PC-9 (cell line): ENCODE measurements around the gene HSD17B10. TPM values are rescaled to one million over a fixed set of nuclear protein-coding genes. Genes with fewer than 3 reads are reported as not detected.

Experiments
- Bru-seq: library from RNA; stranded (reverse); fragments of 400-500 nt; gene quantifications from one replicate; lab custom pipeline; 2021; lab: Mats Ljungman, UMichigan
- BruChase-seq, 2 experiments: library from RNA; stranded (reverse); fragments of 400-500 nt; gene quantifications; one replicate each; lab custom pipeline; 2021; lab: Mats Ljungman, UMichigan
- BruUV-seq: library from RNA; stranded (reverse); fragments of 400-500 nt; replicated peaks from 2 replicates; lab custom pipeline; 2021; lab: Mats Ljungman, UMichigan
- CTCF ChIA-PET: fragments of 300-600 bp; sonication (Branson Sonifier 250); formaldehyde crosslinking; loops from one replicate; lab custom pipeline; 2022; ENCODE audit warnings: antibody characterized with exemption; lab: Charles Lee
- POLR2A ChIA-PET: fragments of 300-600 bp; sonication (Branson Sonifier 250); formaldehyde crosslinking; loops from one replicate; lab custom pipeline; 2022; ENCODE audit warnings: antibody characterized with exemption; ENCODE audit not compliant: unreplicated experiment; lab: Charles Lee
- DNase-seq, 2 experiments: peaks; one replicate each; pipeline versions ENCODE4 v3.0.0 to v3.0.0-alpha.2; 2015 to 2022; ENCODE audit warnings: mixed read lengths in 1 of 2
- H2AFZ ChIP-seq: fragments of 200-600 bp; sonication (generic); 2 replicates; pipeline ENCODE4 v1.8.1; 2017; ENCODE audit warnings: antibody characterized with exemption
- H3F3A ChIP-seq: fragments of 200-600 bp; sonication (generic); 2 replicates; pipeline ENCODE4 v1.8.1; 2017; ENCODE audit warnings: antibody characterized with exemption, mild to moderate bottlenecking, low read depth; ENCODE audit not compliant: insufficient read depth
- H3K27ac ChIP-seq: fragments of 200-600 bp; sonication (generic); 2 replicates; pipeline ENCODE4 v1.6.1; 2016; ENCODE audit warnings: mixed run types
- H3K27me3 ChIP-seq: fragments of 200-600 bp; sonication (generic); 2 replicates; pipeline ENCODE4 v1.6.1; 2016; ENCODE audit warnings: low read depth, mixed run types; ENCODE audit not compliant: insufficient read depth
- H3K36me3 ChIP-seq: fragments of 200-600 bp; sonication (generic); 2 replicates; pipeline ENCODE4 v1.6.1; 2016; ENCODE audit warnings: low read depth, mixed run types
- H3K4me1 ChIP-seq: fragments of 200-600 bp; sonication (generic); replicated peaks from 2 replicates; pipeline ENCODE4 v1.6.1; 2016; ENCODE audit warnings: mixed run types; ENCODE audit not compliant: insufficient read depth
- H3K4me2 ChIP-seq: fragments of 200-600 bp; sonication (generic); 2 replicates; pipeline ENCODE4 v1.6.1; 2017; ENCODE audit warnings: mixed run types
- H3K4me3 ChIP-seq: fragments of 200-600 bp; sonication (generic); 2 replicates; pipeline ENCODE4 v1.6.1; 2016; ENCODE audit warnings: mixed run types
- H3K79me2 ChIP-seq: fragments of 200-600 bp; sonication (generic); 2 replicates; pipeline ENCODE4 v1.6.1; 2017; ENCODE audit warnings: low read depth, mixed run types
- H3K9me2 ChIP-seq: fragments of 200-600 bp; sonication (generic); 2 replicates; pipeline ENCODE4 v1.8.1; 2017; ENCODE audit warnings: mild to moderate bottlenecking; ENCODE audit not compliant: insufficient read depth
- H3K9me3 ChIP-seq: fragments of 200-600 bp; sonication (generic); 2 replicates; pipeline ENCODE4 v1.8.1; 2016; ENCODE audit warnings: low read depth; ENCODE audit not compliant: insufficient read depth
- H4K20me1 ChIP-seq: fragments of 200-600 bp; sonication (generic); 2 replicates; pipeline ENCODE4 v1.8.1; 2017; ENCODE audit not compliant: insufficient read depth
- EZH2 ChIP-seq: fragments of 200-600 bp; sonication (generic); IDR thresholded peaks from 2 replicates; pipeline ENCODE4 v1.8.0; 2017; ENCODE audit warnings: antibody characterized with exemption, low read depth
- intact Hi-C: fragments of 100-400 bp; cut with micrococcal nuclease; formaldehyde crosslinking; loops from one replicate; pipeline ENCODE4 v1.10.0; 2022; ENCODE audit not compliant: unreplicated experiment
- long read RNA-seq: library from polyadenylated mRNA; stranded (forward); transcript quantifications from one replicate; pipeline ENCODE4 v2.0.0, GENCODE V29; 2022
- total RNA-seq: library from RNA; stranded (reverse); gene quantifications from 2 replicates; pipeline ENCODE4 v1.2.3, GENCODE V29; 2021
- TF ChIP-seq, protein P1 (sequence below): fragments of 200-600 bp; sonication (generic); conservative IDR thresholded peaks from 2 replicates; pipeline ENCODE4 v1.6.1; 2017; ENCODE audit warnings: mixed run types, antibody characterized with exemption, mild to moderate bottlenecking, moderate library complexity

Gene HSD17B10
- total RNA-seq (204 and 234 TPM in 2 replicates), Bru-seq, nascent RNA (percentile 85 among the genes with signal in this experiment), BruChase-seq, experiment 1, labeled RNA remaining after a 2-hour chase (percentile 84 among the genes with signal in this experiment), BruChase-seq, experiment 2, labeled RNA remaining after a 6-hour chase (percentile 94 among the genes with signal in this experiment)
- long read RNA-seq, transcript HSD17B10-201 (6 exons, 960 nt) = major isoform, 189 of 219 reads
- long read RNA-seq, partial matches to known transcripts = 10 of 219 reads
- long read RNA-seq, other reads (novel, unspliced or antisense) = 15 of 219 reads

DNA sequence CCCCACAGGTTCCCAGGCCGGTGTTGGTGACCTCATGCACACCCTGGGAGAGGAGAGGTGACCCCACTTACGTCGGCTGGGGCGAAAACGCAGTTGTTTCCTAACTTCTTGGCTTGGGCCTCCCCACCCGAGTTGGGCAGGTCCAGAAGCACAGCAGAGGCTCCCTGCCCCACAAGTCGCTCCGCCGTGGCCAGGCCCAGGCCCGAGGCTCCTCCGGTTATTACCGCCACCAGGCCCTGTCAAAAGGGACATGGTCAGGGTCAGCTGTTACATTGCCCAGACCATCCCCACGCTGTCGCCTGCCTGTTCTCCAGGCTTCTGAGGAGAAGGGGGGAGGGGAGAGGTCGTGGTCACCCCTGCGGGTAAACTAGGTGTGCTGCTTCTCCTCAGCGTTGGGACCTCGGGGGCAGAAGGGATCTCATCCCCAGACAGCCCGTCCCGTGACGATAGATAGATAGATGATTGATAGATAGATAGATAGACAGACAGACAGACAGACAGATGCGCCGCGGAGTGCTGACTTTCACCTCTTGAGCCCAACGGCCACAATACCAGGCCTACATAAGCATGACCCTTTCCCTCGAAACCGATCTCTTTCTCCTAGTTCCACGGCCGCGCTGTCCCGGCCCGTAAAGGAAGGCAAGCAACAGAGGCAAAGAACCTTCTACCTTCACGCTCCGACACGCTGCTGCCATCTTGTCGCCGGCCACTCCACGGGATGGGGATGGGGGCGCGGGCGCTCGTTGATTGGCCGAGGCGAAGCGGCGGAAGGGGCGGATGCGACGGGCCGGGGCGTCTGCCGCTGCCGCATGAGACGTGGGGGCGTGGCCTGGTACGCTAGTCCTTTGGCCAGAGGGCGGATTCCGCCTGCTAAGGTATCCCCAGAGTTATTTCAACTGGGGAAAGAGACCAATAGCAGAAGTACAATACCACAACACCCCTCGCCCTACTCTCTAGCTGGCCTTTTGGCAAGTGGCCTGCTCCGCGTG lies at the start of gene HSD17B10:
TSS of gene HSD17B10 (minus strand) at position 720 of the 989 bp plus-strand sequence. CDS start at position 695, 25 bp downstream.
- CTCF ChIA-PET = interaction anchor here (1.2 kb wide), 1 partner anchor 11 kb away, joined by 3 read pairs; the partner anchor contains the start of genes RIBC1 and SMC1A

DNA sequence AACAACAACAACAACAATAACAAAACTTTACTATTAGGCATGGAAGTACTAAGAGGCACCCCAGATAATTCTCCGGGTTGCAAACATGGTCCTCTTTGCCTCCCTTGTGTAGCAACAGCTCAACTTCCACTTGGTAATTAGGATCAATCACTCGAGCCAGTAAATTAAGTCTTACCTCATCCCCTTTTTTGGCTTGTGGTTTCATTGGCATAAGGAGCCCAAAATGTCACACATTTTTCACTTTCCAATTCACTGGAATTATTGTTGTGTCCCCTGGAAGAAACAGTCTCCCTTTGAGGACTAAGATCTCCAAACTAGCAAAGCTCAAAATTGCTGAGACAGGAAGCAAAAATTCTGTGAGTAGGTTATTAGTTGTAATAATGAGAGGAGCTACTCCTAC lies 49.2 kb upstream of the HSD17B10 start:
- H3K36me3 ChIP-seq = no peaks in the 10 kb centered on the region
- no TSS peak for BruUV-seq
- H2AFZ ChIP-seq = no peak overlapping the region
- ChIA-PET POLR2A (interaction anchor here (0.6 kb wide), 1 partner anchor 507 kb away, joined by 4 read pairs; no protein-coding TSS in a partner anchor), CTCF (interaction anchor here (0.5 kb wide), 1 partner anchor 239 kb away, joined by 3 read pairs; no protein-coding TSS in a partner anchor)
- no peaks in the 10 kb centered on the region for H3K9me3 ChIP-seq
- TF ChIP-seq, protein P1, sequence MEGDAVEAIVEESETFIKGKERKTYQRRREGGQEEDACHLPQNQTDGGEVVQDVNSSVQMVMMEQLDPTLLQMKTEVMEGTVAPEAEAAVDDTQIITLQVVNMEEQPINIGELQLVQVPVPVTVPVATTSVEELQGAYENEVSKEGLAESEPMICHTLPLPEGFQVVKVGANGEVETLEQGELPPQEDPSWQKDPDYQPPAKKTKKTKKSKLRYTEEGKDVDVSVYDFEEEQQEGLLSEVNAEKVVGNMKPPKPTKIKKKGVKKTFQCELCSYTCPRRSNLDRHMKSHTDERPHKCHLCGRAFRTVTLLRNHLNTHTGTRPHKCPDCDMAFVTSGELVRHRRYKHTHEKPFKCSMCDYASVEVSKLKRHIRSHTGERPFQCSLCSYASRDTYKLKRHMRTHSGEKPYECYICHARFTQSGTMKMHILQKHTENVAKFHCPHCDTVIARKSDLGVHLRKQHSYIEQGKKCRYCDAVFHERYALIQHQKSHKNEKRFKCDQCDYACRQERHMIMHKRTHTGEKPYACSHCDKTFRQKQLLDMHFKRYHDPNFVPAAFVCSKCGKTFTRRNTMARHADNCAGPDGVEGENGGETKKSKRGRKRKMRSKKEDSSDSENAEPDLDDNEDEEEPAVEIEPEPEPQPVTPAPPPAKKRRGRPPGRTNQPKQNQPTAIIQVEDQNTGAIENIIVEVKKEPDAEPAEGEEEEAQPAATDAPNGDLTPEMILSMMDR = no peak
- TF ChIP-seq EZH2 = no peak
- no peaks in the 10 kb centered on the region for H4K20me1 ChIP-seq
- no peaks in the 10 kb centered on the region for H3K9me2 ChIP-seq
- no peaks in the 10 kb centered on the region for H3K27me3 ChIP-seq
- H3F3A ChIP-seq = no peaks in the 10 kb centered on the region
- no peak overlapping the region for H3K4me3 ChIP-seq
- H3K27ac ChIP-seq = no peak overlapping the region
- H3K4me2 ChIP-seq = no peak overlapping the region
- H3K79me2 ChIP-seq = no peaks in the 10 kb centered on the region
- no peak for DNase-seq
- H3K4me1 ChIP-seq = no peaks in the 10 kb centered on the region
- intact Hi-C loops = no loop called here

More for the DNA sequence above, at the start of gene HSD17B10:
- Histone ChIP-seq H3K9me2 (no peaks in the 10 kb centered on the region), H3K4me3 (peak within 1 kb of the TSS; percentile 59), H3K9me3 (no peaks in the 10 kb centered on the region), H3K4me1 (no peaks in the 10 kb centered on the region), H4K20me1 (no peaks in the 10 kb centered on the region), H3K27ac (no peak within 1 kb of the TSS), H3K27me3 (no peaks in the 10 kb centered on the region), H3K36me3 (no peaks in the 10 kb centered on the region), H2AFZ (peak within 1 kb of the TSS; percentile 69), H3K4me2 (peak within 1 kb of the TSS; percentile 66), H3K79me2 (peaks cover 4% of the 10 kb centered on the region), H3F3A (no peaks in the 10 kb centered on the region)
- DNase-seq = peak; percentile 65 to 93
- intact Hi-C loops = loop anchor here (1.0 kb wide), 1 partner anchor 11 kb away; no protein-coding TSS in a partner anchor
- TF ChIP-seq, protein P1 = no peak
- no peak for TF ChIP-seq EZH2
- POLR2A ChIA-PET = interaction anchor here (0.5 kb wide), 1 partner anchor 18 kb away, joined by 17 read pairs; no protein-coding TSS in a partner anchor
- BruUV-seq = TSS peak; percentile 46
